BLaER1 (cell line): Measurements from ENCODE around the gene RAPGEF3.

Source experiments
- H3K27ac ChIP-seq: shearing (Covaris generic); formaldehyde crosslinking; 2 replicates; pipeline ENCODE4 v1.8.1; 2022
- H3K27me3 ChIP-seq: shearing (Covaris generic); formaldehyde crosslinking; 2 replicates; pipeline ENCODE4 v1.8.1; 2022
- H3K36me3 ChIP-seq: shearing (Covaris generic); formaldehyde crosslinking; 2 replicates; pipeline ENCODE4 v1.8.1; 2022
- H3K4me1 ChIP-seq: shearing (Covaris generic); formaldehyde crosslinking; 2 replicates; pipeline ENCODE4 v1.8.1; 2022
- H3K4me2 ChIP-seq: shearing (Covaris generic); formaldehyde crosslinking; 2 replicates; pipeline ENCODE4 v1.8.1; 2022
- H3K4me3 ChIP-seq: shearing (Covaris generic); formaldehyde crosslinking; 2 replicates; pipeline ENCODE4 v1.8.1; 2022
- H3K9ac ChIP-seq: shearing (Covaris generic); formaldehyde crosslinking; 2 replicates; pipeline ENCODE4 v1.8.1; 2022
- H3K9me3 ChIP-seq: shearing (Covaris generic); formaldehyde crosslinking; 2 replicates; pipeline ENCODE4 v1.8.1; 2022
- H4K20me1 ChIP-seq: shearing (Covaris generic); formaldehyde crosslinking; 2 replicates; pipeline ENCODE4 v1.8.1; 2022
- Cebpa-rat ChIP-seq: shearing (Covaris generic); IDR thresholded peaks from 2 replicates; pipeline ENCODE4 v1.8.1; 2022

The RAPGEF3 gene

GRCh38 chr12:47791351-47791746, 32.7 kb upstream of the RAPGEF3 start:
- H3K4me2 ChIP-seq = no peak overlapping the region
- H3K27ac ChIP-seq = no peak overlapping the region
- no peaks in the 10 kb centered on the region for H3K4me1 ChIP-seq
- H3K27me3 ChIP-seq = no peaks in the 10 kb centered on the region
- H3K36me3 ChIP-seq = peaks cover 100% of the 10 kb centered on the region
- no peaks in the 10 kb centered on the region for H3K9me3 ChIP-seq
- H4K20me1 ChIP-seq = peaks cover 52% of the 10 kb centered on the region
- no peak for TF ChIP-seq Cebpa-rat
- no peak overlapping the region for H3K4me3 ChIP-seq
- H3K9ac ChIP-seq = no peak overlapping the region

GRCh38 chr12:47790676-47791350, 32.1 kb upstream of the RAPGEF3 start:
- Histone ChIP-seq H3K27me3 (no peaks in the 10 kb centered on the region), H3K4me2 (no peak overlapping the region), H3K9me3 (no peaks in the 10 kb centered on the region), H3K4me1 (no peaks in the 10 kb centered on the region), H3K36me3 (peaks cover 100% of the 10 kb centered on the region), H3K4me3 (no peak overlapping the region), H3K27ac (no peak overlapping the region), H3K9ac (no peak overlapping the region), H4K20me1 (peaks cover 50% of the 10 kb centered on the region)
- TF ChIP-seq Cebpa-rat = no peak

GRCh38 chr12:47789712-47790489, 31.2 kb upstream of the RAPGEF3 start:
- Histone ChIP-seq H3K36me3 (peaks cover 100% of the 10 kb centered on the region), H3K27ac (no peak overlapping the region), H3K27me3 (no peaks in the 10 kb centered on the region), H3K9ac (no peak overlapping the region), H3K4me3 (no peak overlapping the region), H3K9me3 (no peaks in the 10 kb centered on the region), H3K4me2 (no peak overlapping the region), H3K4me1 (no peaks in the 10 kb centered on the region), H4K20me1 (peaks cover 54% of the 10 kb centered on the region)
- no peak for TF ChIP-seq Cebpa-rat

- Histone ChIP-seq H3K4me2 (no peak overlapping the region), H3K36me3 (peaks cover 100% of the 10 kb centered on the region), H3K27ac (no peak overlapping the region), H3K9ac (no peak overlapping the region), H3K4me1 (peaks cover 1% of the 10 kb centered on the region), H4K20me1 (peaks cover 58% of the 10 kb centered on the region), H3K27me3 (no peaks in the 10 kb centered on the region), H3K4me3 (no peak overlapping the region), H3K9me3 (no peaks in the 10 kb centered on the region)
- no peak for TF ChIP-seq Cebpa-rat
Measured at GRCh38 chr12:47789141-47789540, 30.5 kb upstream of the RAPGEF3 start.

- Histone ChIP-seq H3K9ac (no peak overlapping the region), H3K27me3 (no peaks in the 10 kb centered on the region), H3K4me3 (no peak overlapping the region), H3K27ac (no peak overlapping the region), H3K36me3 (peaks cover 100% of the 10 kb centered on the region), H3K4me1 (peaks cover 15% of the 10 kb centered on the region), H3K9me3 (no peaks in the 10 kb centered on the region), H3K4me2 (no peak overlapping the region), H4K20me1 (peaks cover 69% of the 10 kb centered on the region)
- no peak for TF ChIP-seq Cebpa-rat
Measured at GRCh38 chr12:47787596-47788319, 29.1 kb upstream of the RAPGEF3 start.

- H3K9ac ChIP-seq = no peak overlapping the region
- no peak overlapping the region for H3K4me3 ChIP-seq
- no peak for TF ChIP-seq Cebpa-rat
- H3K4me2 ChIP-seq = no peak overlapping the region
- no peaks in the 10 kb centered on the region for H3K9me3 ChIP-seq
- H3K27me3 ChIP-seq = no peaks in the 10 kb centered on the region
- peaks cover 100% of the 10 kb centered on the region for H3K36me3 ChIP-seq
- H4K20me1 ChIP-seq = peaks cover 79% of the 10 kb centered on the region
- H3K27ac ChIP-seq = no peak overlapping the region
- peaks cover 25% of the 10 kb centered on the region for H3K4me1 ChIP-seq
Measured at GRCh38 chr12:47786662-47787280, 28.1 kb upstream of the RAPGEF3 start.

- peaks cover 27% of the 10 kb centered on the region for H3K4me1 ChIP-seq
- no peak overlapping the region for H3K4me3 ChIP-seq
- no peak for TF ChIP-seq Cebpa-rat
- H3K36me3 ChIP-seq = peaks cover 100% of the 10 kb centered on the region
- H3K9ac ChIP-seq = no peak overlapping the region
- H4K20me1 ChIP-seq = peaks cover 82% of the 10 kb centered on the region
- H3K9me3 ChIP-seq = no peaks in the 10 kb centered on the region
- no peaks in the 10 kb centered on the region for H3K27me3 ChIP-seq
- H3K27ac ChIP-seq = no peak overlapping the region
- no peak overlapping the region for H3K4me2 ChIP-seq
Measured at GRCh38 chr12:47785887-47786661, 27.4 kb upstream of the RAPGEF3 start.

GRCh38 chr12:47785036-47785886, 26.6 kb upstream of the RAPGEF3 start:
- Histone ChIP-seq H3K4me3 (no peak overlapping the region), H3K27ac (no peak overlapping the region), H3K4me2 (no peak overlapping the region), H3K9me3 (no peaks in the 10 kb centered on the region), H4K20me1 (peaks cover 84% of the 10 kb centered on the region), H3K9ac (no peak overlapping the region), H3K27me3 (no peaks in the 10 kb centered on the region), H3K4me1 (peaks cover 27% of the 10 kb centered on the region), H3K36me3 (peaks cover 95% of the 10 kb centered on the region)
- no peak for TF ChIP-seq Cebpa-rat
